Measurements from ENCODE around the gene OXT.

GRCh38 chr20:3068986-3069900 is 2.2 kb upstream of the OXT start:
- TF ChIP-seq ZNF157 (tag by site-specific recombination; IDR thresholded peaks at IDR 0.05) (no peak), CTCF (tag by site-specific recombination; IDR thresholded peaks at IDR 0.05) (no peak), ZNF558 (tag by site-specific recombination; IDR thresholded peaks at IDR 0.05) (no peak), TRIM28 (IDR thresholded peaks at IDR 0.05; ENCODE audit: borderline replicate concordance, low read length) (no peak), ZNF701 (tag by site-specific recombination; IDR thresholded peaks at IDR 0.05) (no peak), ZNF302 (tag by site-specific recombination; IDR thresholded peaks at IDR 0.05; ENCODE audit: low read depth) (no peak)
